ENCODE data around the gene RBMS3. TPM values are rescaled to one million over a fixed set of nuclear protein-coding genes. Genes with fewer than 3 reads are reported as not detected.

RBMS3 gene
- total RNA-seq, 2 experiments from 2014 or later: 1.0 TPM; not detected in 1

DNA sequence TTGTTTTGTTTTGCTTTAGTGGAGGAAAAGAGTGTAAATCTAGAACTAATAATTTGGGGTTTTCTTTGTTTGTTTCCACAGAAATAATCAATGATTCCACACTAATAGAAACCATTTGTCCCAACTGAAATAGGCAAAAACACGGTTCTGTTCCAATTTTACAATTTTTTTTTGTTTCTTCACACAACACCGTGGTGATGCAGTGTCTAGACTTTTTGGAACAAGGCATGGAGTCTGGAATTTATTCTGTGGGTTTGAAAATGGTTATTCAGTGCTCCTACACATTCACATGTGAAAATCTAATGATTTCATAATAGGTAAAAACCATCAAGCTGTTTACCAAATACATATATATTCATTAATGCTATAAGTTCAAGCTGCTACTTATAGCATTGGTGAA lies 696.5 kb downstream of the RBMS3 start:
- H3K4me3 ChIP-seq (ENCODE audit: low read depth, low read length, poor library complexity, severe bottlenecking): no peak overlapping the region
- no peaks in the 10 kb centered on the region for H3K9me2 ChIP-seq (ENCODE audit: insufficient read depth, low read length)
- no TSS peak for BruUV-seq (replicated peaks)
- H3K79me2 ChIP-seq (ENCODE audit: insufficient read depth, low read depth, low read length): no peaks in the 10 kb centered on the region
- no peaks in the 10 kb centered on the region for H3K4me1 ChIP-seq (ENCODE audit: insufficient read depth, low read length, poor library complexity, severe bottlenecking)
- no peaks in the 10 kb centered on the region for H3K36me3 ChIP-seq (ENCODE audit: insufficient read depth, low read length)
- H3K27ac ChIP-seq (ENCODE audit: low read depth, low read length, poor library complexity, severe bottlenecking): no peak overlapping the region
- TF ChIP-seq EZH2phosphoT487 (IDR thresholded peaks at IDR 0.05; ENCODE audit: borderline replicate concordance, low read depth, low read length): no peak
- TF ChIP-seq, protein P1, sequence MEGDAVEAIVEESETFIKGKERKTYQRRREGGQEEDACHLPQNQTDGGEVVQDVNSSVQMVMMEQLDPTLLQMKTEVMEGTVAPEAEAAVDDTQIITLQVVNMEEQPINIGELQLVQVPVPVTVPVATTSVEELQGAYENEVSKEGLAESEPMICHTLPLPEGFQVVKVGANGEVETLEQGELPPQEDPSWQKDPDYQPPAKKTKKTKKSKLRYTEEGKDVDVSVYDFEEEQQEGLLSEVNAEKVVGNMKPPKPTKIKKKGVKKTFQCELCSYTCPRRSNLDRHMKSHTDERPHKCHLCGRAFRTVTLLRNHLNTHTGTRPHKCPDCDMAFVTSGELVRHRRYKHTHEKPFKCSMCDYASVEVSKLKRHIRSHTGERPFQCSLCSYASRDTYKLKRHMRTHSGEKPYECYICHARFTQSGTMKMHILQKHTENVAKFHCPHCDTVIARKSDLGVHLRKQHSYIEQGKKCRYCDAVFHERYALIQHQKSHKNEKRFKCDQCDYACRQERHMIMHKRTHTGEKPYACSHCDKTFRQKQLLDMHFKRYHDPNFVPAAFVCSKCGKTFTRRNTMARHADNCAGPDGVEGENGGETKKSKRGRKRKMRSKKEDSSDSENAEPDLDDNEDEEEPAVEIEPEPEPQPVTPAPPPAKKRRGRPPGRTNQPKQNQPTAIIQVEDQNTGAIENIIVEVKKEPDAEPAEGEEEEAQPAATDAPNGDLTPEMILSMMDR (conservative IDR thresholded peaks at IDR 0.05; ENCODE audit: low read length): no peak
- no peak overlapping the region for H3K4me2 ChIP-seq (ENCODE audit: low read length)
- no peaks in the 10 kb centered on the region for H4K20me1 ChIP-seq (ENCODE audit: insufficient read depth, low read length)
- DNase-seq (ENCODE audit: low spot score): no peak
- ChIA-PET CTCF (ENCODE audit: unreplicated experiment) (no interaction called here), POLR2A (interaction anchor here (0.6 to 1.7 kb wide), 3 partner anchors 11 to 373 kb away, joined by 3 to 5 read pairs (median 3); no protein-coding TSS in a partner anchor)
- intact Hi-C loops (cut with micrococcal nuclease; ENCODE audit: unreplicated experiment): no loop called here
- H3K9me3 ChIP-seq (ENCODE audit: low read length): no peaks in the 10 kb centered on the region
- no peak overlapping the region for H2AFZ ChIP-seq (ENCODE audit: low read length)

DNA sequence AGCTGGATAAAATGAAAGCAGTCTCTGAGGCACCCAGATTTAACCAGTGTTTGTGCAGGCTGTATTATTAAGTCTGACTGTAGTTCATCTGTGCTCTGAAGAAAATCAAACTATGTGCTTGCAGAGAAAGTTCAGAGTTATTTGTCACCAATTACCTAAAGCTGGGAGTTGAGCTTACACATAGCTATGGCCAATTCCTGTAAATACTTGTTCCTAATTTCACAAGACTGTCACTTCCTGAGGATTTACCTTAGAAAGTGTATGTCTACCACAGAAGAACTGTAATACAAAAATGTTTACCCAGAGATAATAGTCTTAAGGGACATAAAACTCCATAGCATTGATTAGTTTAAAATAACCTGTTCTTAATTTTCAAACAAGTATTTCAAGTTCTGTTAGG lies 697.2 kb downstream of the RBMS3 start:
- no peak overlapping the region for H3K4me2 ChIP-seq (ENCODE audit: low read length)
- H3K9me3 ChIP-seq (ENCODE audit: low read length): no peaks in the 10 kb centered on the region
- no peaks in the 10 kb centered on the region for H4K20me1 ChIP-seq (ENCODE audit: insufficient read depth, low read length)
- ChIA-PET CTCF (ENCODE audit: unreplicated experiment) (no interaction called here), POLR2A (interaction anchor here (0.6 to 1.7 kb wide), 3 partner anchors 11 to 374 kb away, joined by 3 to 5 read pairs (median 3); no protein-coding TSS in a partner anchor)
- H3K79me2 ChIP-seq (ENCODE audit: insufficient read depth, low read depth, low read length): no peaks in the 10 kb centered on the region
- H2AFZ ChIP-seq (ENCODE audit: low read length): no peak overlapping the region
- no peak for DNase-seq (ENCODE audit: low spot score)
- H3K9me2 ChIP-seq (ENCODE audit: insufficient read depth, low read length): no peaks in the 10 kb centered on the region
- H3K4me1 ChIP-seq (ENCODE audit: insufficient read depth, low read length, poor library complexity, severe bottlenecking): no peaks in the 10 kb centered on the region
- H3K36me3 ChIP-seq (ENCODE audit: insufficient read depth, low read length): no peaks in the 10 kb centered on the region
- intact Hi-C loops (cut with micrococcal nuclease; ENCODE audit: unreplicated experiment): no loop called here
- TF ChIP-seq EZH2phosphoT487 (IDR thresholded peaks at IDR 0.05; ENCODE audit: borderline replicate concordance, low read depth, low read length): no peak
- TF ChIP-seq, protein P1 (conservative IDR thresholded peaks at IDR 0.05; ENCODE audit: low read length): no peak
- H3K4me3 ChIP-seq (ENCODE audit: low read depth, low read length, poor library complexity, severe bottlenecking): no peak overlapping the region
- no TSS peak for BruUV-seq (replicated peaks)
- no peak overlapping the region for H3K27ac ChIP-seq (ENCODE audit: low read depth, low read length, poor library complexity, severe bottlenecking)

DNA sequence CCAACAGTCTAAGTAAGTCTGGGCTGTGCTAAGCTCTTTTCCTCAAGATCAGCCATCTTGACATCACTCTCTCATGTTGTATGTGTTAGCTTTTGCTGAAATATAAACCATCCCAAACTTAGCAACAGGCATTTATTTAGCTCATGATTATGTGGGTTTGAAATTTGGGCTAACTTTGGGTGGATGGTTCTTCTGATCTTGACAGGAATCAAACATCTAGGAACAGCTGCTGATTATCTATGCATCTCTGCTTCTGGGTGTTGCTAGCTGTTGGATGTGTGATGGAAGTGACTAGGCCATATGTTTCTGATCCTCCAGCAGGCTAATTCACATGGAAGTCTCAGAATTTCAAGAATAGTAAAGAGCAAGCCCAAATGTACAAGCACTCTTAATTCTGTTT lies 710.3 kb downstream of the RBMS3 start:
- no peak overlapping the region for H3K27ac ChIP-seq (ENCODE audit: low read depth, low read length, poor library complexity, severe bottlenecking)
- no peak for TF ChIP-seq EZH2phosphoT487 (IDR thresholded peaks at IDR 0.05; ENCODE audit: borderline replicate concordance, low read depth, low read length)
- TF ChIP-seq, protein P1 (conservative IDR thresholded peaks at IDR 0.05; ENCODE audit: low read length): no peak
- H3K79me2 ChIP-seq (ENCODE audit: insufficient read depth, low read depth, low read length): no peaks in the 10 kb centered on the region
- no peaks in the 10 kb centered on the region for H4K20me1 ChIP-seq (ENCODE audit: insufficient read depth, low read length)
- H3K4me3 ChIP-seq (ENCODE audit: low read depth, low read length, poor library complexity, severe bottlenecking): no peak overlapping the region
- POLR2A ChIA-PET: no interaction called here
- H3K9me2 ChIP-seq (ENCODE audit: insufficient read depth, low read length): no peaks in the 10 kb centered on the region; the same call in 1 of the 2 replicates
- H3K4me1 ChIP-seq (ENCODE audit: insufficient read depth, low read length, poor library complexity, severe bottlenecking): no peaks in the 10 kb centered on the region
- no peaks in the 10 kb centered on the region for H3K36me3 ChIP-seq (ENCODE audit: insufficient read depth, low read length)
- no peak overlapping the region for H3K4me2 ChIP-seq (ENCODE audit: low read length)
- H2AFZ ChIP-seq (ENCODE audit: low read length): no peak overlapping the region
- no peak for DNase-seq (ENCODE audit: low spot score)
- no TSS peak for BruUV-seq (replicated peaks)
- intact Hi-C loops (cut with micrococcal nuclease; ENCODE audit: unreplicated experiment): no loop called here
- CTCF ChIA-PET (ENCODE audit: unreplicated experiment): no interaction called here
- no peaks in the 10 kb centered on the region for H3K9me3 ChIP-seq (ENCODE audit: low read length)

Measured in OCI-LY7 (cell line).